HT1080 (cell line): ENCODE results near the gene L1TD1. TPM values are rescaled to one million over a fixed set of nuclear protein-coding genes. Genes with fewer than 3 reads are reported as not detected.
"Not testable (repeated sequence)": the region's sequence is repeated elsewhere in the genome, so short reads cannot be mapped to it uniquely, and the experiment has no call there.

ENCODE experiments used
- DNase-seq: peaks from one replicate; pipeline ENCODE4 v3.0.0-alpha.2; 2015; ENCODE audit warnings: low read depth
- polyA plus RNA-seq, 2 experiments: library from polyadenylated mRNA; depleted of rRNA; stranded (reverse); fragments of >200 nt; gene quantifications; 2 replicates each; pipeline ENCODE4 v1.2.3, GENCODE V29; 2015
- total RNA-seq: library from RNA; depleted of rRNA; stranded (reverse); fragments of >200 nt; shearing (Covaris generic); gene quantifications from 2 replicates; pipeline ENCODE4 v1.2.3, GENCODE V29; 2014; rRNA removed

L1TD1 gene, protein sequence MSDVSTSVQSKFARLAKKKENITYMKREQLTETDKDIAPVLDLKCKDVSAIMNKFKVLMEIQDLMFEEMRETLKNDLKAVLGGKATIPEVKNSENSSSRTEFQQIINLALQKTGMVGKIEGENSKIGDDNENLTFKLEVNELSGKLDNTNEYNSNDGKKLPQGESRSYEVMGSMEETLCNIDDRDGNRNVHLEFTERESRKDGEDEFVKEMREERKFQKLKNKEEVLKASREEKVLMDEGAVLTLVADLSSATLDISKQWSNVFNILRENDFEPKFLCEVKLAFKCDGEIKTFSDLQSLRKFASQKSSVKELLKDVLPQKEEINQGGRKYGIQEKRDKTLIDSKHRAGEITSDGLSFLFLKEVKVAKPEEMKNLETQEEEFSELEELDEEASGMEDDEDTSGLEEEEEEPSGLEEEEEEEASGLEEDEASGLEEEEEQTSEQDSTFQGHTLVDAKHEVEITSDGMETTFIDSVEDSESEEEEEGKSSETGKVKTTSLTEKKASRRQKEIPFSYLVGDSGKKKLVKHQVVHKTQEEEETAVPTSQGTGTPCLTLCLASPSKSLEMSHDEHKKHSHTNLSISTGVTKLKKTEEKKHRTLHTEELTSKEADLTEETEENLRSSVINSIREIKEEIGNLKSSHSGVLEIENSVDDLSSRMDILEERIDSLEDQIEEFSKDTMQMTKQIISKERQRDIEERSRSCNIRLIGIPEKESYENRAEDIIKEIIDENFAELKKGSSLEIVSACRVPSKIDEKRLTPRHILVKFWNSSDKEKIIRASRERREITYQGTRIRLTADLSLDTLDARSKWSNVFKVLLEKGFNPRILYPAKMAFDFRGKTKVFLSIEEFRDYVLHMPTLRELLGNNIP
- not detected in 2 replicates for total RNA-seq
- not detected in 2 replicates for polyA plus RNA-seq (2015; cell fraction: cytosol; rRNA removed)
- not detected in 2 replicates for polyA plus RNA-seq (2015; cell fraction: nucleus; rRNA removed)

DNA sequence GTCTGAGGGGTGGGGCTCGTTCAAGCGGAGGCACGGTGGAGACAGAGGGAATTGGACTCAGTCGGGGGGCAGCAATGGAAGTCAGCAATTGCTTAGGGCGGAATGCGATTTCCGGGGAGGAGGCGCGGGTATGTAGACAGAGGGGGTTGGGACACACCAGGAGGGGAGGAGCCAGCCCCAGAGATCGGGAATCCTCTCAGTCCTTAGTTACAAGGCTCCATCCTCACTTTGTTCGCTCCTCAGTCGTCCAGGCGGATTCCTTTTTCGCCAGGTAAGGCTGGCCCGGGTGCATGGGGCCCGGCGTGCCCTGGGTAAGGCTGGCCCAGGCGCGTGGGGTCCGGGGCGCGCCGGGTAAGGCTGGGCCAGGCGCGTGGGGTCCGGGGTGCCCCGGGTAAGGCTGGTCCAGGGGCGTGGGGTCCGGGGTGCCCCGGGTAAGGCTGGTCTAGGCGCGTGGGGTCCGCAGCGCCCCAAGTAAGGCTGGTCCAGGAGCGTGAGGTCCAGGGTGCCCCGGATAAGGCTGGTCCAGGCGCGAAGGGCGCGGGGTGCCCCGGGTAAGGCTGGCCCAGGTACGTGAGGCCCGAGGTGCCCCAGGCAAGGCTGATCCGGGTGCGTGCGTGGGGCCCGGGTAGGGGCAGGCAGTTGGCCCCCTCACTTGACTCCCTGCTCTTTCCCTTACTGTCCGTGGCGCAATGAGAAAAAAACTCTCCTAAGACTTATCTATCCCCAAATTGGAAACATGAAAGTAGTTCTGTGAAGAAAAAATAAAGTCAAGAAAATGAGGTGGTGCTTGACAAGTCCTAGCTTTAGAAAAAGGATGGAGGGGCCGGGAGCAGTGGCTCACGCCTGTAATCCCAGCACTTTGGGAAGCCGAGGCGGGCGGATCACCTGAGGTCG, at the start of gene L1TD1:
L1TD1 (plus strand) TSS at position 199 of the 894 bp plus-strand sequence. CDS start 11,780 bp downstream, outside the sequence.
- DNase-seq, result no peak

DNA sequence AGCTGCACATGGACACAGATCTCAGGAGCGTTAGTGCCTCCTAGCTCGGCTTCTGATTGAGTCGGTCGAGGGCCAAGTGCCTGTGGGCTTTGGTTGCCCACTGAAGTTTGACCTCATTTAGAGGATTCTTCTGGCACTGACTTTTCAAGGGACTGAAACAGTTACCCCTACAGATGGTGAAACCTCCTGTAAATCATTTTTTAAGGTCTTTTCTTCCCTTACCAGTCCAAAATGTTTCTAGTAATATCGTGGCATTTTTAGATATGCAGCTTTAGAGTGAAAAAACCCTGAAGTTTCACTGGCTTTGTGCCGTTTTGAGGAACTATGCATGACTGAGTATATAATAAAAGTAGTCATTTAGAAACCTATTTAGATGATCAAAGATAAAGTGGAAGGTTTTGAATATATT, 34.7 kb upstream of the L1TD1 start:
- no peak for DNase-seq

DNA sequence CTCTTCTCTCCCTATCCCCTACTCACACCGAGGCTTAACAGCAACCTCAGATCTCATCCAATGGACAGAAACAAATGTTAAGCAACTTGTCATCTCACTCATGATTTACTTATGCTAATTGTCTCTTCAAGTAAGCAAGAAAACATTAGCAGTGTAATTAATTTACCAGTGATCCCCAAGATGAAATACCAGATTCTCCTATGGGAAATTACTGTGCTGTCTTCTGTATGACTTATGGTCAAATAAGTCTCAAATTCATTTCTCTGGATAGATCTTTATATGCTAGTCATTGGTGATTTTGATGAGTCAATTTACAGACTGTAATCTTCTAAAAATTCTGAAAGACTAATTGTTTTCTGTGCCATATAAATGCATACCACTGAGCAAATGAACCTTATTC, 32.9 kb upstream of the L1TD1 start:
- DNase-seq, result no peak

DNA sequence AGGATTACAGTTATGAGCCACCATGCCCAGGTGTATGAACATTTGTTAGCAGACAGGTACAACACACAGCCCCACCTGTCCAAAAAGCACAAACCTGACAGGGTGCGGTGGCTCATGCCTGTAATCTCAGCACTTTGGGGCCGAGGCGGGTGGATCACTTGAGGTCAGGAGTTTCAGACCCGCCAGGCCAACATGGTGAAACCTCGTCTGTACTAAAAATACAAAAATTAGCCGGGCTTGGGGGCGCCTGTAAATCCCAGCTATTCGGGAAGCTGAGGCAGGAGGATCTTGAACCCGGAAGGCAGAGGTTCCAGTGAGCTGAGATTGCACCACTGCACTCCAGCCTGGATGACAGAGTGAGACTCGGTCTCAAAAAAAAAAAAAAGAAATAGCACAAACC, 24.3 kb upstream of the L1TD1 start:
- DNase-seq, result not testable (repeated sequence)

DNA sequence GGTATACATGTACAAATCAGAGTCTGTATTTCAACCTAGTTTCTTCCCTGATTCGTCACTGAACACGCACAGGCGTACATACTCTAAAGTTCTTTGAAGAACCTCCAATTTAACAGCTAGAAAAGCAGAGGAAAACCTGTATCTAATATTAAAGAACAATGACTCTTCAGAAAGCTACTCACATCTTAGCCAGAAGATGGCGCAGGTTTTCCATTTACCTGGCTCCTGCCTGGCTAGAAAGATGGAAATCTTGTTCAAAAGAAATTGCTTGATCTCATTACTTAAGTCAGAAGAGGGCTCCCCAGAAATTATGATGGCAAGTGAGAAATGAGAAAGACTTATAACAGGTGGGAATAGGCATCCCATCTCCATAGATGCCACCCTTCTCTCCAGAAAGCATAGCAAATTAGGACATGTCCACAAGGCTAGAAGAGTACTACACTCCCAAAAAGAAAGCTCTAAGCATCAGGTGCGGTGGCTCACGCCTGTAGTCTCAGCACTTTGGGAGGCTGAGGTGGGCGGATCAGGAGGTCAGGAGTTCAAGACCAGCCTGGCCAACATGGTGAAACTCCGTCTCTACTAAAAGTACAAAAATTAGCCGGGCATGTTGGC, 19.0 kb upstream of the L1TD1 start:
- peak; percentile 21 for DNase-seq

DNA sequence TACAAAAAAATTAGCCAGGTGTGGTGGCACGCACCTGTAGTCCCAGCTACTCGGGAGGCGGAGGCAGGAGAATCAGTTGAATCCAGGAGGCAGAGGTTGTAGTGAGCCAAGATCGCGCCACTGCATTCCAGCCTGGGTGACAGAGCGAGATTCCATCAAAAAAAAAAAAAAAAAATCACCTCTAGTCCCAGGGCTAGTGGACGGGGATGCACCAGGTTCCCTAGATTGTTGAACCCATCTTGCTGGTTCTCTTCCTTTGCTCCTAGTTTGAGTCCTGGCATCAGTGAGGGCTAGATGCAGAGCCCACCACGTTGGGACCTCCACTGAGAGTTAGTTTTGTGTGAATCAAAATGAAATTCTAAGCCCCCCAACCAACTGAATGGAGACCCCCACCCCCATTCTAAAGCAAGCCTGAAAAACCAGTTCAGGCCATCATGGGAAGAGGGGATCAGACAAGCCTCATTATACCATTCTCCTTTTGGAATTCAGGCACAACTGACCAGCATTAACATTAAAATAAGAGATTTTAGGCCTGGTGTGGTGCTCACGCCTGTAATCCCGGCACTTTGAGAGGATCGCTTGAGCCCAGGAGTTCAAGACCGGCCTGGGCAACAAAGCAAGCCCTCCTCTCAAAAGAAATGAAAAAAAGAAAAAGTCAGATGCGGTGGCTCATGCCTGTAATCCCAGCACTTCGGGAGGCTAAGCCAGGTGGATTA, 17.9 kb upstream of the L1TD1 start:
- DNase-seq, result no peak

DNA sequence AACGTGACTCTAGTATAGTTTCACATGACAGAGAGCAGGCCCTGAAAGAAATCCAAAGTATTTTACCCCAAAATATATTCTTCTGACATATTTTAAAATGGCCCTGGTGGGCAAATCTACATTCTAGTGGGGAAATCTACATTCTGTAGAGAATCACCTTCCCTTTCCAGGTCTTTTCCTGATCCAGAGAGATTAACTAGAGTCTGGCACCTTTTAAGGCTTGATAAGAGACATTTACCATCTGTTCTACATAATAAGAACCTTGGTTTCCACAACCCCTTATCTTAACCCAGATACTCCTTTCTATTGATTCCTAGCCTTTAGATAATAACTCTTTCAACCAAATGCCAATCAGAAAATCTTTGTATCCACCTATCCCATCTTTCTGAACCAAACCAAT, 17.0 kb upstream of the L1TD1 start:
- DNase-seq, result no peak

DNA sequence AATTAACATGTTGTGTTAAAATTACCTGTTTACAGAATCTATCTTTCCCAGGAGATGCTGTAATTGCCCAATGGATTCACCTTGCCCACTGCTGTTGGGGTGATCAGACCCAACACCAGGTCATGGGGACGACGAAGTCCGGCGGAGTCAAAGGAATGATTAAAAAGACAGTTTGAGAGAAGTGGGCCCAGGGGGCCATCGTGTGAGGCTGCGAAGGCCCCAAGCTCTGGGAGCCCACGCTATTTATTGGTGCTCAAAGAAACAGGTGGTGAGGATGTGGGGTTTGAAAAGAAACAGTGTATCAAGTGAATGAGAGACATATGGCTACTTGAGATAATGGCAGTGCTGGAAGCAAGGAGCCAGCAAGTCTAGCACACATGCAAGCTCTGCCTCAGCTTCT, 16.3 kb upstream of the L1TD1 start:
- DNase-seq, result no peak

DNA sequence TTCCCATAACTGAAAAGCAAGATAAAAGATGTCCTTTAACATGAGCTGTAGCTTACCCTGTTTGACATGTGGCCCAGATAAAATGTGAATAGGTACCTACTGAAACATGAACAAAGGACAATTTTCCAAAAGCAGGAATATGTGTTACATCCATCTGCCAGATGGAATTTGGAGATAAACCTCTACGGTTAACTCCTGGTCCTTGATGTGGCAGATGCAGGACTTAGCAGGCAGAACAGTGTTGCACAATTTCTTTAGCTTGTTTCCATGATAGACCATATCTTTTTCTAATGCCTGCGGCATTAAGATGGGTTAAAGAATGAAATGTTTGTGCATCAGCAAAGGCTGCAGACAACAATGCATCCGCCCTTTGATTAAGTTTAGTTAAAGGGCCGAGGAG, 14.6 kb upstream of the L1TD1 start:
- not testable (repeated sequence) for DNase-seq

DNA sequence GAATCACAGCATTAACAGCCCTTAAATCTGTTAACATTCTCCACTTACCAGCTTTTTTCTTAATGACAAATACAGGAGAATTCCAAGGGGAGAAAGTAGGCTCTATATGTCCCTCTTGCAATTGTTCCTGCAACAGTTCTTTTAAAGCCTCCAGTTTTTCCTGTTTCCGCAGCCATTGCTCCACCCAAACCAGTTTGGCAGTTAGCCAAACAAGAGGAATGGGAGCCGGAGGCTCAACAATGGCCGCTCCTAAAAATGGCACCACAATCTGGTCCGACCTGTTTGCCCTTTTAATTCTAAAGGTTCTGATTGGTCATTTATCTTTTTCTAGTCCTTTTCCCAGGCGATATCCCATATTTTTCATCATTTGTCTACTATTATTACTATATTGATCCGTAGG, 14.0 kb upstream of the L1TD1 start:
- DNase-seq, result no peak

DNA sequence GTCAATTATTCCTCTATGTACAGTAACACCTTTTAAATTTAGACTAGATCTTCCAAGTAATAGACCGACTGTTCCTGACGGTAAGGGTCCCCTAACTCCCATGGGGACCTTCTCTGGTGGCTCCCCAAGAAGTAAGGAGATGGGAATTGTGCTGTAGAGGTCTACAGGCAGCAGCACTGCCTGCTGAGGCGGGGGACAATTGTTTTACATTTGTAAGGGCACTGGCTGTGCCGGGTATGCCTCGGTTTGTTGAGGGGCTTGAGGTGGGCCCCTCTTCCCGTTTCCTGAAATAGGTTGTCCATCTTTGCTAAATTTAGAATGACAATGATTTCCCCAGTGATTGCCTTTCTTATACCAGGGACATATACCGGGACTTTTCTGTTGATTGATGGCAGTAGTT, 13.1 kb upstream of the L1TD1 start:
- no peak for DNase-seq

DNA sequence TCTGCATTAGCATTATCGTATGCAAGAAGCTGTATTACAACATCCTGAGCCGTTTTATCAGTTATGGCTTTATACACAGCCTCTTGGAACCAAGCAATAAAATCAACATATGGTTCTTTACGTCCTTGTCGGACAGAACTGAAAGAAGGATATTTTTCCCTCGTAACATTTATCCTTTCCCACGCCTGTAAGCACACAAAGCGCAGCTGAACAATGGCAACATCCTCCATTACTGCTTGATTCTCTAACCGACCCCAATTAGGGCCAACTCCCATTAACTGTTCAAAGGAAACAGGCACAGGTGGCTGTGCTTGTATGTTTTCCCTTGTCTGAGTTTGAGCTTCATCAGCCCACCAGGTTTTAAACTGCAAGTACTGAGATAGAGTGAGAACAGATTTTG, 12.5 kb upstream of the L1TD1 start:
- not testable (repeated sequence) for DNase-seq

DNA sequence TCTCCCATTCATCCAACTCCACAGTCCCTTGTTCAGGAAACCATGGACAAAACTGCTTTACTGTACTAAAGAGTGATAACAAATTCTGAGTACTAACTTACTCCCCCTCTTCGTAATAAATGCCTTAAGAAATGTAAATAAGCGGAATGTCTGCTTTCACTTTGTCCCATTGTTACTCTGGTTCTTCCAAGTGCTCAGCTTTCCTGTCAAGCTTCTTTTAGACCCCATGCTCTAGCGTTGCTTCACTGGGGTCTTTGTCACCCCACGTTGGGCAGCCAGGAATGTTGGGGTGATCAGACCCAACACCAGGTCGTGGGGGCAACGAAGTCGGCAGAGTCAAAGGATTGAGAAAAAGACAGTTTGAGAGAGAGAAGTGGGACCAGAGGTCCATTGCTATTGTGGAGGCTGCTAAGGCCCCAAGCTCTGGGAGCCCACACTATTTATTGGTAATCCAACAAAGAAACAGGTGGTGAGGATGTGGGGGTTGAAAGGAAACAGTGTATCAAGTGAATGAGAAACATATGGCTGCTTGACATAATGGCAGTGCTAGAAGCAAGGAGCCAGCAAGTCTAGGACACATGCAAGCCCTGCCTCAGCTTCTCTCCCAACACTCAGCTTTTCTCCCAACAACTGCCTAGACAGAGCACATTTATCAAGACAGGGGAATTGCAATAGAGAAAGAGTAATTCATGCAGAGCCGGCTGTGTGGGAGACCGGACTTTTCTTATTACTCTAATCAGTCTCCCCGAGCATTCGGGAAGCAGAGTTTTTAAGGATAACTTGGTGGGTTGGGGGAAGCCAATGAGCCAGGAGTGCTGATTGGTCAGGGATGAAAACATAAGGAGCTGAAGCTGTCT, 11.3 kb upstream of the L1TD1 start:
- not testable (repeated sequence) for DNase-seq

DNA sequence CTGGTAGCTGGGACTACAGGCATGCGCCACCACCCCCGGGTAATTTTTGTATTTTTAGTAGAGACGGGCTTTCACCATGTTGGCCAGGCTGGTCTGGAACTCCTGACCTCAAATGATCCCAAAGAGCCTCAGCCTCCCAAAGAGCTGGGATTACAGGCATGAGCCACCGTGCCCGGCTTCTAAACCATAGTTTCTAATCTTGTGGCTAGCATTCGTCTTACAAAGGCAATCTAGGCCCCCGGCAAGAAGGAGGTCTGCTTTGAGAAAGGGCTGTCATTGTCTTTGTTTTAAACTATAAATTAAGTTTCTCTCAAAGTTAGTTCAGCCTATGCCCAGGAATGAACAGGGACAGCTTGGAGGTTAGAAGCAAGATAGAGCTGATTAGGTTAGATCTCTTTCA, 10.3 kb upstream of the L1TD1 start:
- no peak for DNase-seq

DNA sequence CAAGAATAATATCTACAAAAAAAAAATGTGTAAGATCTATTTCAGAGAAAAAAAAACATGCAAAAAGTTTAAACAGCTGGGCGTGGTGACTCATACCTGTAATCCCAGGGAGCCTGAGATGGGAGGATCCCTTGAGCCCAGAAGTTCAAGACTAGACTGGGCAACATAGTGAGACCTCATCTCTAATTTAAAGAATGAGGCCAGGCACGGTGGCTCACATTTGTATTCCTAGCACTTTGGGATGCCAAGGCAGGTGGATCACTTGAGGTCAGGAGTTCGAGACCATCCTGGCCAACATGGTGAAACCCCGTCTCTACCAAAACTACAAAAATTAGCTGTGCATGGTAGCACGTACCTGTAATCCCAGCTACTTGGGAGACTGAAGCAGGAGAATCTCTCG, 9.4 kb upstream of the L1TD1 start:
- not testable (repeated sequence) for DNase-seq

DNA sequence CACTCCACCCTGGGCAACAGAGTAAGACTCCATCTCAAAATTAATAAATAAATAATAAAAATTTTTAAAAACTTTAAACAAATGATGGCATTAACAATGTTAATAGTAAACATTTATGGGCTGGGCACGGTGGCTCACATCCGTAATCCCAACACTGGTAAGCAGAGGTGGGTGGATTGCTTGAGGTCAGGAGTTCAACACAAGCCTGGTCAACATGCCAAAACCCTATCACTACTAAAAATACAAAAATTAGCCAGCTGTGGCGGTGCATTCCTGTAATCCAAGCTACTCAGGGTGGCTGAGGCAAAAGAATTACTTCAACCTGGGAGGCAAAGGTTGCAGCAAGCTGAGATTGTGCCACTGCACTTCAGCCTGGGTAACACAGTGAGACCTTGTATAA, 9.0 kb upstream of the L1TD1 start:
- no peak for DNase-seq

DNA sequence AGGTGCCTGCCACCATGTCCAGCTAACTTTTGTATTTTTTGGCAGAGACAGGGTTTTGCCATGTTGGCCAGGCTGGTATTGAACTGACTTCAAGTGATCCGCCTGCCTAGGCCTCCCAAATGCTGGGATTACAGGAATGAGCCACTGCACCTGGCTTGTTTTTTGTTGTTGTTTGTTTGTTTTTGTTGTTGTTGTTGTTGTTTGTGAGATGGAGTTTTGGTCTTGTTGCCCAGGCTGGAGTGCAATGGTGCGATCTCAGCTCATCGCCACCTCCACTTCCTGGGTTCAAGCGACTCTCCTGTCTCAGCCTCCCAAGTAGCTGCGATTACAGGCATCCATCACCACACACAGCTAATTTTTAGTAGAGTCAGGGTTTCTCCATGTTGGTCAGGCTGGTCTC, 7.1 kb upstream of the L1TD1 start:
- no peak for DNase-seq

DNA sequence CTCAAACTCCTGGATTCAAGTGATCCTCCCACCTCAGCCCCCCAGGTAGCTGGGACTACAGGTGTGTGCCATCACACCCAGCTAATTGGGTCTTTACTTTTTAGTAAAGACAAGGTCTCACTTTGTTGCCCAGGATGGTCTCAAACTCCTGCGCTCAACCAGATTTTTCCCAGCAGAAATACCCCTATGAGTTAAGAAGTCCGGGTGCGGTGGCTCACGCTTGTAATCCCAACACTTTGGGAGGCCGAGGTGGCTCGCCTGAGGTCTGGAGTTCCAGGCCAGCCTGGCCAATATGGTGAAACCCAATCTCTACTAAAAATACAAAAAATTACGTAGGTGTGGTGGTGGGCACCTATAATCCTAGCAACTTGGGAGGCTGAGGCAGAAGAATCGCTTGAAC, 6.5 kb upstream of the L1TD1 start:
- DNase-seq, result no peak

DNA sequence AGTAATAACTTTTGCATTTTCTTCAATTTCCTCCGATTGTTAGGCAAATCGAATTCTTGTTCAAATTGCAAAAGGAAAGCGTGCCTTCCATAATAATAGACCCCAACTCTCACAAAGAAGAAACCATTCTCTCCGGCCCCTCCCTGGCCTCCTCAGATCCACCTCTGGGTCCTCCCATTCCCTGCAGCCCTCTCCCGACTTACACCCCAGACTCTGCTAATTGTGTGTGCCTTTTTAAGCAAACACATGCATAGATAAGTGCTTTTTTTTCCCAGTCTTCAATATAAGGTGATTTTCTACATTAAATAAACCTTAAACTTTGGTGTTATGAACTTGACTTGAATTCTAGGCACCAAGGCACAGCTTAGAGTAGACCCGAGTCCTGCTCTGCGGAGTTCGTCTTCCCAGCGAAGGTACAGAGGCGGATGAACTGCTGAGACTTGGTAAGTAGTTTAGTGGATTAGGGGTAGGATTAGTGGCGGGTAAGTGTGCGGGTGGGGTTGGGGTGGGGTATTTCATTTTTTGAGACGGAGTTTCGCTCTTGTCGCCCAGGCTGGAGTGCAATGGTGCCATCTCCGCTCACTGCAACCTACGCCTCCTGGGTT, 1.5 kb downstream of the L1TD1 start:
- no peak for DNase-seq
